ENCODE results near the gene ANKIB1.

- TF ChIP-seq, protein P1, sequence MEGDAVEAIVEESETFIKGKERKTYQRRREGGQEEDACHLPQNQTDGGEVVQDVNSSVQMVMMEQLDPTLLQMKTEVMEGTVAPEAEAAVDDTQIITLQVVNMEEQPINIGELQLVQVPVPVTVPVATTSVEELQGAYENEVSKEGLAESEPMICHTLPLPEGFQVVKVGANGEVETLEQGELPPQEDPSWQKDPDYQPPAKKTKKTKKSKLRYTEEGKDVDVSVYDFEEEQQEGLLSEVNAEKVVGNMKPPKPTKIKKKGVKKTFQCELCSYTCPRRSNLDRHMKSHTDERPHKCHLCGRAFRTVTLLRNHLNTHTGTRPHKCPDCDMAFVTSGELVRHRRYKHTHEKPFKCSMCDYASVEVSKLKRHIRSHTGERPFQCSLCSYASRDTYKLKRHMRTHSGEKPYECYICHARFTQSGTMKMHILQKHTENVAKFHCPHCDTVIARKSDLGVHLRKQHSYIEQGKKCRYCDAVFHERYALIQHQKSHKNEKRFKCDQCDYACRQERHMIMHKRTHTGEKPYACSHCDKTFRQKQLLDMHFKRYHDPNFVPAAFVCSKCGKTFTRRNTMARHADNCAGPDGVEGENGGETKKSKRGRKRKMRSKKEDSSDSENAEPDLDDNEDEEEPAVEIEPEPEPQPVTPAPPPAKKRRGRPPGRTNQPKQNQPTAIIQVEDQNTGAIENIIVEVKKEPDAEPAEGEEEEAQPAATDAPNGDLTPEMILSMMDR (IDR thresholded peaks at IDR 0.05; ENCODE audit: borderline replicate concordance, extremely low read depth, low read length, poor library complexity, severe bottlenecking): no peak
- no peak for TF ChIP-seq EZH2 (IDR thresholded peaks at IDR 0.05; ENCODE audit: borderline replicate concordance, low read depth, low read length, severe bottlenecking)
Observed at GRCh38 chr7:92412745-92413144, 167.0 kb downstream of the ANKIB1 start.
